ENCODE results near the gene TMEM218. TPM values are rescaled to one million over a fixed set of nuclear protein-coding genes. Genes with fewer than 3 reads are reported as not detected.

The TMEM218 gene
- total RNA-seq, 1 experiment from 2014 or later = 14.3 TPM

GRCh38 chr11:125112208-125112604 lies 780 bp upstream of the TMEM218 start:
- Histone ChIP-seq H2BK12ac (ENCODE audit: insufficient read length, low read depth, low read length) (no peak overlapping the region), H2BK15ac (ENCODE audit: low read depth, low read length) (no peak overlapping the region), H3K4me1 (ENCODE audit: insufficient read depth, low read length) (no peaks in the 10 kb centered on the region), H3K79me1 (ENCODE audit: insufficient read depth, low read depth, low read length, poor library complexity, severe bottlenecking) (no peaks in the 10 kb centered on the region), H4K8ac (replicated peaks; ENCODE audit: insufficient read length, low read depth, low read length) (no peak overlapping the region), H3K4ac (ENCODE audit: low read depth, low read length) (no peak overlapping the region), H3K27me3 (ENCODE audit: insufficient read depth, low read length) (no peaks in the 10 kb centered on the region), H2BK120ac (ENCODE audit: low read depth, low read length, poor library complexity, severe bottlenecking) (no peak overlapping the region), H2AK5ac (ENCODE audit: insufficient read length, low read length) (no peak overlapping the region), H4K5ac (ENCODE audit: insufficient read length, low read depth, low read length) (no peak overlapping the region), H3K9ac (ENCODE audit: extremely low read depth, insufficient read length, low read length) (no peak overlapping the region), H4K20me1 (ENCODE audit: control insufficient read depth, insufficient read depth, insufficient read length) (no peaks in the 10 kb centered on the region), H2BK5ac (ENCODE audit: insufficient read length, low read length) (no peak overlapping the region), H3K4me2 (ENCODE audit: insufficient read depth, insufficient read length, low read length) (peak overlapping the region; percentile 40), H3K23ac (ENCODE audit: insufficient read length, low read depth, low read length) (no peak overlapping the region), H2AFZ (ENCODE audit: low read length) (no peak overlapping the region), H3K18ac (ENCODE audit: insufficient read length, low read depth, low read length) (no peak overlapping the region), H3K27ac (ENCODE audit: insufficient read length, low read depth, low read length) (no peak overlapping the region), H3T11ph (ENCODE audit: low read length) (no peak overlapping the region), H3K79me2 (ENCODE audit: insufficient read depth, low read length) (no peaks in the 10 kb centered on the region), H3K9me3 (ENCODE audit: control insufficient read depth, low read depth, low read length) (no peaks in the 10 kb centered on the region), H2BK20ac (ENCODE audit: low read depth, low read length, poor library complexity, severe bottlenecking) (no peak overlapping the region), H4K91ac (ENCODE audit: insufficient read length, low read depth, low read length) (no peak overlapping the region), H3K56ac (ENCODE audit: insufficient read length, low read depth, low read length) (no peak overlapping the region), H3K14ac (ENCODE audit: insufficient read depth, low read length) (no peak overlapping the region), H3K23me2 (ENCODE audit: insufficient read length, low read depth, low read length, poor library complexity, severe bottlenecking) (peaks cover 3% of the 10 kb centered on the region)
- WGBS (ENCODE audit: extremely low coverage, insufficient read length, low lambda C conversion rate) = no CpG with 5 or more reads among the region's 9 CpGs
- Mint-ChIP-seq H3K27ac (peak overlapping the region in 2 of 3 experiments; percentile 64 to 85; a peak in 2 of 7 replicates), H3K4me3 (peak overlapping the region; percentile 53 to 100), H3K36me3 (ENCODE audit: insufficient read depth in 1 of 3, low read depth in 3 of 3) (peaks cover 2 to 19% (median 2%) of the 10 kb centered on the region in 3 experiments; a peak in 5 of 7 replicates), H3K27me3 (ENCODE audit: low read depth) (peaks cover 19% of the 10 kb centered on the region), H3K9me3 (peaks cover 2 to 3% of the 10 kb centered on the region in 2 experiments; a peak in 3 of 5 replicates), H3K4me1 (peaks cover 8 to 16% of the 10 kb centered on the region in 2 experiments)
- DNase-seq = no peak
- no peak for TF ChIP-seq CTCF (conservative IDR thresholded peaks at IDR 0.05)

All from H9 (cell line).